Measurements from ENCODE around the gene MAD2L2. TPM values are rescaled to one million over a fixed set of nuclear protein-coding genes. Genes with fewer than 3 reads are reported as not detected.

MAD2L2 gene
- total and polyA plus RNA-seq, 7 donors, result 25.9 to 61.8 (median 39.0) TPM

DNA sequence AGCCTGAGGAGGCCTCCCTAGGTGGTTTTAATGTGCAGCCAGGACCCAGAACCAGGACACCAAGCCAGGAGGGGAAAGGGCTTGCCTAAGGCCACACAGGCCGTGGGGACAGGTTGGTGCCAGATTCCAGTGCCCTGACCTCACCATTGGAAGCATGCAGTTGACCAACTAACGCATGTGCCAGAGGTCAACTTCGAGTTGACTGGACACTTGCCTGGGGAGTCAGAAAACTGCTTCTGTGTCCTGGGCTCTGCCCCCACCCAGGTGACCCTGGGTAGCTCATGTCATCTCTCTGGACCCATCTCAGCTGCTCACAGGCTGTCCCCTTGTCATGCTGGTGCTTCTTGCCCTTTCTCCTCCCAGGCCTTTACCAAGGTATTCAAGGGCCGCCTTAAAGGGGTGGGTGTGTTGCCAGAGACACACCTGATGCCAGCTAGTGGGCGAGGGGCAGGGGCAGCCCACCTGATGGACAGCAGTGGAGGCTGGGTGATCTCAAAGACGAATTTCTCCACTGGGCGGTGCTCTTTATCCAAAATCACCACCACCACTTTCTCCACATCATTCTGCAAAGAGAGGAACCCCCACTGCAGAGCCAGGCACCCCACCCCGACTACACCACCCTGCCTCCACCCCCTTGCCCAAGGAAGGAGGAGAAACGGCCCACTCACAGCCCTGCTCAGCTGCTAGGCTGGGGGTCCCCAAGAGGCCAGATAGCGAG, 4.4 kb downstream of the MAD2L2 start:
- ATAC-seq, result no peak
- TF ChIP-seq, protein P1, sequence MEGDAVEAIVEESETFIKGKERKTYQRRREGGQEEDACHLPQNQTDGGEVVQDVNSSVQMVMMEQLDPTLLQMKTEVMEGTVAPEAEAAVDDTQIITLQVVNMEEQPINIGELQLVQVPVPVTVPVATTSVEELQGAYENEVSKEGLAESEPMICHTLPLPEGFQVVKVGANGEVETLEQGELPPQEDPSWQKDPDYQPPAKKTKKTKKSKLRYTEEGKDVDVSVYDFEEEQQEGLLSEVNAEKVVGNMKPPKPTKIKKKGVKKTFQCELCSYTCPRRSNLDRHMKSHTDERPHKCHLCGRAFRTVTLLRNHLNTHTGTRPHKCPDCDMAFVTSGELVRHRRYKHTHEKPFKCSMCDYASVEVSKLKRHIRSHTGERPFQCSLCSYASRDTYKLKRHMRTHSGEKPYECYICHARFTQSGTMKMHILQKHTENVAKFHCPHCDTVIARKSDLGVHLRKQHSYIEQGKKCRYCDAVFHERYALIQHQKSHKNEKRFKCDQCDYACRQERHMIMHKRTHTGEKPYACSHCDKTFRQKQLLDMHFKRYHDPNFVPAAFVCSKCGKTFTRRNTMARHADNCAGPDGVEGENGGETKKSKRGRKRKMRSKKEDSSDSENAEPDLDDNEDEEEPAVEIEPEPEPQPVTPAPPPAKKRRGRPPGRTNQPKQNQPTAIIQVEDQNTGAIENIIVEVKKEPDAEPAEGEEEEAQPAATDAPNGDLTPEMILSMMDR (IDR thresholded peaks at IDR 0.05), result no peak
- H3K27ac ChIP-seq, result no peak overlapping the region
- no peaks in the 10 kb centered on the region for H3K27me3 ChIP-seq (ENCODE audit: insufficient read depth in 3 of 3, low read length in 2 of 3)
- H3K36me3 ChIP-seq (ENCODE audit: insufficient read depth in 1 of 2, low read depth in 1 of 2), result peaks cover 0 to 57% of the 10 kb centered on the region in 2 donors
- H3K4me1 ChIP-seq, result peaks cover 7% of the 10 kb centered on the region
- no peaks in the 10 kb centered on the region for H3K9me3 ChIP-seq
- no peak for DNase-seq
- intact Hi-C loops (cut with DNase I), result loop anchor here in 1 of 2 donors (5.0 kb wide), 1 partner anchor 41 kb away; no protein-coding TSS in a partner anchor
- WGBS, 3 donors, result 72 to 80% (median 72%) methylated on average over 10 of the region's 10 CpGs
- no peak overlapping the region for H3K4me3 ChIP-seq

DNA sequence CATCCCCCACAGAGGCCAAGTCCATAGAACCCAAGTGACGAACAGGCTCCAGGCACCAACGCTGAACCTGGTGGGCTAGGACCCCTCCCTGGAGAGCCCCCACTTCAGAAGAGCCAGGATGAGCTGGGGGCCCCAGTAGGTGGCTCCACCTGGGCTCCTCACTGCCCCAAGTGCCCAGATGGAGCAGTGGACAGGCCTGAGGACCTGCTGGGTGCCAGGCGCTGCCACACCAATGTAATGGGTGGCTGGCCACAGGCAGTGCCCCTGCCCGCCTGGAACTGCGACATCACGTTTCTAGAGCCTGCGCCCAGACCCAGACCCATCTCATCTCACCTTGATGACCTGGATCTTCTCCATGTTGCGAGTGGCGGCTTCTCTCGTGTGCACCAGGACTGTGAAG, 5.6 kb downstream of the MAD2L2 start:
- Histone ChIP-seq H3K27me3 (ENCODE audit: insufficient read depth in 3 of 3, low read length in 2 of 3) (no peaks in the 10 kb centered on the region), H3K4me1 (peaks cover 7% of the 10 kb centered on the region), H3K9me3 (no peaks in the 10 kb centered on the region), H3K27ac (no peak overlapping the region), H3K4me3 (no peak overlapping the region), H3K36me3 (ENCODE audit: insufficient read depth in 1 of 2, low read depth in 1 of 2) (peaks cover 0 to 62% of the 10 kb centered on the region in 2 donors)
- ATAC-seq (no peak), DNase-seq (no peak)
- intact Hi-C loops (cut with DNase I), result loop anchor here in 1 of 2 donors (5.0 kb wide), 1 partner anchor 42 kb away; no protein-coding TSS in a partner anchor
- 96 to 97% (median 97%) methylated on average over 10 of the region's 10 CpGs for WGBS, 3 donors
- TF ChIP-seq, protein P1 (IDR thresholded peaks at IDR 0.05), result no peak

DNA sequence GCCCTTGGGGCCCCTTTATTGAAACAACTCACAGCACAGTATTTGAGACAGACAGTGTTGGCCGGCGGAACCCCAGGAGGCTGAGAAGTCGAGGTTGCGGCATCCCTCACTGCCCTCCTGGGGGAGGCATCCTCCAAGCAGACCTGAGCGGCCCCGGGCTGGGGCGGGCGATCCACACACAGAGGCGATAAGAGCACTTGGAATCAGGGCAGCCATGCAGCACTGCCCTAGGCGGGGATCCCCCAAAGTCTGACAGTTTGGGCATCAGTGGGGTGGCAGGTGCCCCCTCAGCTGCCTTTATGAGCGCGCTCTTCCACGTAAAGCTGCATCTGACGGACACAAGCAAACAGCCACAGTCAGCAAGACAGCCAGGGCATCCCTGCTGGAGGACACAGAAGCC, 6.5 kb downstream of the MAD2L2 start:
- H3K27me3 ChIP-seq (ENCODE audit: insufficient read depth in 3 of 3, low read length in 2 of 3), result no peaks in the 10 kb centered on the region
- H3K9me3 ChIP-seq, result no peaks in the 10 kb centered on the region
- no peaks in the 10 kb centered on the region for H3K4me1 ChIP-seq
- peaks cover 0 to 67% of the 10 kb centered on the region in 2 donors for H3K36me3 ChIP-seq (ENCODE audit: insufficient read depth in 1 of 2, low read depth in 1 of 2)
- intact Hi-C loops (cut with DNase I), result no loop called here
- TF ChIP-seq, protein P1 (IDR thresholded peaks at IDR 0.05), result no peak
- 95 to 97% (median 96%) methylated on average over 14 of the region's 14 CpGs for WGBS, 3 donors
- ATAC-seq (no peak), DNase-seq (no peak)
- H3K4me3 ChIP-seq, result no peak overlapping the region
- no peak overlapping the region for H3K27ac ChIP-seq

DNA sequence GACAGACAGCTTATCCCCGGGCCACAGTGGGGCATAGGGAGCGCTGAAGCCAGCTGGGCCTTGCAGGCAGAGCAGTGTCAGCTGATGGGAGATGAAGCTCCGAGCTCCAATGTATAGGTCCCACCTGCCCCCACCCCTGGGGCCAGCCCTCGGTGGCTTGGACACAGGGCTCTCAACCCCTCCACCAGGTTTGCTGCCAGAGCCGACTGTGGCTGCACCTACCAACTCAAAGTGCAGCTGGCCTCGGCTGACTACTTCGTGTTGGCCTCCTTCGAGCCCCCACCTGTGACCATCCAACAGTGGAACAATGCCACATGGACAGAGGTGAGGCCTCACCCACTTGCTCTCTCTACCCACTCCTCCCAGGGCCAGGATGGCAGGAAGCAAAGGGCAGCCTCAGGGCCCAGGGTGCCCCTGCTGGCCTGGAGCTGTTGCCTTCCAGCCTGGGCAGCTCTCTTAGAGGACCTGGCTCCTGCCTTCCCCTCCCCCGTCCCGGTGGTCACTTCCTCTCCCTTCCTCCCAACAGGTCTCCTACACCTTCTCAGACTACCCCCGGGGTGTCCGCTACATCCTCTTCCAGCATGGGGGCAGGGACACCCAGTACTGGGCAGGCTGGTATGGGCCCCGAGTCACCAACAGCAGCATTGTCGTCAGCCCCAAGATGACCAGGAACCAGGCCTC, 7.7 kb downstream of the MAD2L2 start:
- DNase-seq (no peak), ATAC-seq (no peak)
- H3K27ac ChIP-seq, result no peak overlapping the region
- 89 to 94% (median 91%) methylated on average over 14 of the region's 14 CpGs for WGBS, 3 donors
- TF ChIP-seq, protein P1 (IDR thresholded peaks at IDR 0.05), result no peak
- no peaks in the 10 kb centered on the region for H3K27me3 ChIP-seq (ENCODE audit: insufficient read depth in 3 of 3, low read length in 2 of 3)
- H3K4me1 ChIP-seq, result no peaks in the 10 kb centered on the region
- no peak overlapping the region for H3K4me3 ChIP-seq
- peaks cover 0 to 75% of the 10 kb centered on the region in 2 donors for H3K36me3 ChIP-seq (ENCODE audit: insufficient read depth in 1 of 2, low read depth in 1 of 2)
- H3K9me3 ChIP-seq, result no peaks in the 10 kb centered on the region
- intact Hi-C loops (cut with DNase I), result no loop called here
